GM12872 (cell line): ENCODE measurements around the gene INPPL1.

Experiments
- CTCF ChIP-seq: IDR thresholded peaks from 3 replicates; pipeline ENCODE4 v1.5.1; 2011; ENCODE audit warnings: low read depth, mild to moderate bottlenecking, low read length, moderate library complexity; ENCODE audit not compliant: insufficient read depth

The INPPL1 gene

GRCh38 chr11:72222106-72222891 lies 2.3 kb upstream of the INPPL1 start:
- no peak for TF ChIP-seq CTCF

GRCh38 chr11:72222907-72223614 lies 1.5 kb upstream of the INPPL1 start:
- TF ChIP-seq CTCF = no peak

- TF ChIP-seq CTCF = no peak
Observed at GRCh38 chr11:72223615-72224563, 678 bp upstream of the INPPL1 start.

- TF ChIP-seq CTCF = no peak
Observed at GRCh38 chr11:72225411-72225951, 914 bp downstream of the INPPL1 start.

GRCh38 chr11:72226701-72227100 lies 2.1 kb downstream of the INPPL1 start:
- TF ChIP-seq CTCF = no peak

- TF ChIP-seq CTCF = no peak
Observed at GRCh38 chr11:72227316-72228228, 3.0 kb downstream of the INPPL1 start.
